ENCODE data around the gene FKBP9.

The FKBP9 gene

DNA sequence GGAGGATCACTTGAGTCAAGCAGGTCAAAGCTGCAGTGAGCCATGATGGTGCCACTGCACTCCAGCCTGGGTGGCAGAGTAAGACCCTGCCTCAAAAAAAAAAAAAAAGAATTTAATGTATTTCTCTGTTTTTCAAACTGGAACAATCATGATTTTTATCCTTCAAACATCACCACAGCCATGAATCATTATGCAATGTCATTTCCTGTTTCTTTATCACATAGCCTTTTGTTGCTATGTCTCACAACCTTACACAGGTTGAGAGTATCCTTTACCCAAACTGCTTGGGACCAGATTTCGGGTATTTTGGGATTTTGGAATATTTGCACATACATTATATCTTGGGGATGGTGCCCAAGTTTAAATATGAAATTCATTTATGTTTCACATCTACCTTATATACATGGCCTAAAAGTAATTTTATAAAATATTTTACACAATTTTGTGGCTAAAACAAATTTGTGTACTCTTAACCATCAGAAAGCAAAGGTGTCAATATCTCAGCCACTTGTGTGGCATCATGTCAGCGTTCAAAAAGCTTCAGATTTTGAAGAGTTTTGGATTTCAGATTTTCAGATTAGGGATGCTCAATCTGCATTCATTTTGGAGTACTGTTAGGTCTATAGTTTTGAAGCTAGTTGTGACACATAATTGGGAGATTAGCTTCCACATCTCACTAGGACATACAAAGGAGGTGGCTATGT is 97.2 kb downstream of the FKBP9 start:
- DNase-seq (ENCODE audit: insufficient read length, low spot score) (no peak), FAIRE-seq (no peak)

DNA sequence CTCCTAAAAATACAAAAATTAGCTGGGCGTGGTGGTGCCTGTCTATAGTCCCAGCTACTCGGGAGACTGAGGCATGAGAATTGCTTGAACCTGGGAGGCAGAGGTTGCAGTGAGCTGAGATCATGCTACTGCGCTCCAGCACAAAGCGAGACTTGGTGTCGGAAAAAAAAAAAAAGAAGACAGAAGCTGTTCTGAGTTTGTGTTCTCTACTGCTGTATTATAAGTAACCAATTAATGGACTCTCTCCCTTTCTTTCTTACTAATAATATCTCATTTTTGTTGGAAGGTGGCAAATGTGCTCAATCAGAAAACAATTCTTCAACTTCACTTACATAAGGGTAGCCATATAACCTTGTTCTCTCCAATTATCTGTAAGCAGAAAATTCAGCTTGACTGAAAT is 97.9 kb downstream of the FKBP9 start:
- DNase-seq (ENCODE audit: insufficient read length, low spot score) (no peak), FAIRE-seq (no peak)

Measured in HTR-8/SVneo (cell line).